Endothelial cell of umbilical vein (primary cell): ENCODE data around the gene TRMT112. TPM values are rescaled to one million over a fixed set of nuclear protein-coding genes. Genes with fewer than 3 reads are reported as not detected.

Source experiments
- BruUV-seq: library from RNA; stranded (reverse); fragments of 400-500 nt; replicated peaks from 2 replicates; lab custom pipeline; 2021; lab: Mats Ljungman, UMichigan
- CTCF ChIA-PET: fragments of 300-600, 350-600 bp; sonication (Branson Sonifier 250); formaldehyde crosslinking; loops from one replicate; lab custom pipeline; 2021; ENCODE audit warnings: antibody characterized with exemption, inconsistent platforms; lab: Charles Lee
- POLR2A ChIA-PET: fragments of 300-600, 350-600 bp; sonication (Branson Sonifier 250); formaldehyde crosslinking; loops from one replicate; lab custom pipeline; 2021; ENCODE audit warnings: antibody characterized with exemption, inconsistent platforms; lab: Charles Lee
- DNase-seq: peaks from one replicate; pipeline ENCODE4 v3.0.0-alpha.2; 2011; ENCODE audit warnings: low read depth, low spot score
- FAIRE-seq: peaks from 2 replicates; lab custom pipeline; 2011; peaks lifted over from hg19 to GRCh38; lab: Jason Lieb, UNC
- H2AFZ ChIP-seq: 2 replicates; pipeline ENCODE4 v1.6.0; 2012; ENCODE audit warnings: low read depth, low read length, control low read depth, inconsistent platforms
- H3K27ac ChIP-seq: 2 replicates; pipeline ENCODE4 v1.5.1; 2011; ENCODE audit warnings: low read depth, mild to moderate bottlenecking, control low read depth, low read length, moderate library complexity; ENCODE audit not compliant: insufficient read depth
- H3K27me3 ChIP-seq, 2 experiments: 2 replicates each; pipeline versions ENCODE4 v1.6.0 to v1.6.1; 2011; ENCODE audit warnings: low read length in 2 of 2, mixed read lengths in 1 of 2; ENCODE audit not compliant: control insufficient read depth in 2 of 2, insufficient read depth in 2 of 2
- H3K36me3 ChIP-seq, 2 experiments: 2 replicates in 1 of 2; 3 replicates in 1 of 2; pipeline ENCODE4 v1.5.1; 2011; ENCODE audit warnings: low read length in 2 of 2, mild to moderate bottlenecking in 1 of 2, moderate library complexity in 1 of 2; ENCODE audit not compliant: control insufficient read depth in 2 of 2, insufficient read depth in 2 of 2; ENCODE audit errors: extremely low read depth in 1 of 2
- H3K4me1 ChIP-seq: 3 replicates; pipeline ENCODE4 v1.5.1; 2011; ENCODE audit warnings: mild to moderate bottlenecking, low read length; ENCODE audit not compliant: control insufficient read depth, insufficient read depth; ENCODE audit errors: extremely low read depth
- H3K4me2 ChIP-seq: 2 replicates; pipeline ENCODE4 v1.6.1; 2011; ENCODE audit warnings: low read length, control low read depth, mixed read lengths; ENCODE audit not compliant: insufficient read depth
- H3K4me3 ChIP-seq, 3 experiments: fragments of 200-600 bp in 1 of 3; sonication (generic), shearing (Covaris generic) in 1 of 3; replicated peaks in 1 of 3; 2 replicates each; pipeline ENCODE4 v1.5.1; 2011 to 2016; ENCODE audit warnings: control low read depth in 3 of 3, low read length in 3 of 3, mild to moderate bottlenecking in 2 of 3, inconsistent platforms in 1 of 3, low read depth in 1 of 3, moderate library complexity in 1 of 3; ENCODE audit not compliant: insufficient read depth in 1 of 3
- H3K79me2 ChIP-seq: 2 replicates; pipeline ENCODE4 v1.6.0; 2012; ENCODE audit warnings: low read length, inconsistent platforms; ENCODE audit not compliant: control insufficient read depth, insufficient read depth
- H3K9ac ChIP-seq: replicated peaks from 2 replicates; pipeline ENCODE3; 2011; ENCODE audit warnings: low read length, control low read depth; ENCODE audit not compliant: insufficient read depth; ENCODE audit errors: extremely low read depth
- H3K9me1 ChIP-seq: replicated peaks from 3 replicates; pipeline ENCODE4 v1.6.0; 2011; ENCODE audit warnings: mild to moderate bottlenecking, low read length; ENCODE audit not compliant: control insufficient read depth, insufficient read depth; ENCODE audit errors: extremely low read depth
- H3K9me3 ChIP-seq: replicated peaks from 2 replicates; pipeline ENCODE4 v1.5.1; 2012; ENCODE audit warnings: low read length, inconsistent platforms; ENCODE audit not compliant: control insufficient read depth, insufficient read depth
- H4K20me1 ChIP-seq: replicated peaks from 2 replicates; pipeline ENCODE3; 2011; ENCODE audit warnings: mild to moderate bottlenecking, low read length; ENCODE audit not compliant: control insufficient read depth, insufficient read depth; ENCODE audit errors: extremely low read depth
- EZH2 ChIP-seq: IDR thresholded peaks from 2 replicates; pipeline ENCODE4 v1.6.1; 2012; ENCODE audit warnings: borderline replicate concordance, low read depth, mild to moderate bottlenecking, moderate library complexity, low read length, inconsistent platforms; ENCODE audit not compliant: severe bottlenecking
- FOS ChIP-seq: IDR thresholded peaks from 2 replicates; pipeline ENCODE4 v1.6.1; 2011; ENCODE audit warnings: mild to moderate bottlenecking, low read length, moderate library complexity, borderline replicate concordance; ENCODE audit not compliant: insufficient read depth
- GATA2 ChIP-seq: IDR thresholded peaks from 2 replicates; pipeline ENCODE4 v1.7.0; 2011; ENCODE audit warnings: low read depth, mild to moderate bottlenecking, moderate library complexity, mixed read lengths, low read length; ENCODE audit not compliant: insufficient read length, insufficient read depth
- JUN ChIP-seq: IDR thresholded peaks from 2 replicates; pipeline ENCODE4 v1.6.1; 2011; ENCODE audit warnings: borderline replicate concordance, low read depth; ENCODE audit not compliant: insufficient read length, insufficient read depth
- MYC ChIP-seq: IDR thresholded peaks from one replicate; pipeline ENCODE4 v1.6.1; 2011; ENCODE audit warnings: mild to moderate bottlenecking, low read depth, low read length
- POLR2A ChIP-seq: IDR thresholded peaks from 2 replicates; pipeline ENCODE4 v1.6.1; 2012; ENCODE audit warnings: low read depth, mild to moderate bottlenecking, control low read depth, low read length
- POLR2AphosphoS5 ChIP-seq: IDR thresholded peaks from 2 replicates; pipeline ENCODE4 v1.6.1; 2012; ENCODE audit warnings: low read depth, mild to moderate bottlenecking, control low read depth, low read length, moderate library complexity; ENCODE audit not compliant: insufficient read depth
- dilution Hi-C: fragments of 300-500 bp; cut with MboI; formaldehyde crosslinking; loops from one replicate; pipeline ENCODE4 v1.15.0; 2019; ENCODE audit warnings: low sequenced_read_pairs; ENCODE audit not compliant: extremely low pct_ligation_motif_present
- intact Hi-C: fragments of 100-400 bp; cut with micrococcal nuclease; formaldehyde crosslinking; loops from one replicate; pipeline ENCODE4 v1.10.0; 2022
- polyA plus RNA-seq, 4 experiments: library from polyadenylated mRNA; depleted of rRNA in 3 of 4; stranded (reverse) in 3 of 4; unstranded in 1 of 4; fragments of >200 nt; gene quantifications; 2 replicates each; pipeline versions ENCODE4 v1.2.1 to v1.2.3, GENCODE V29; 2011 to 2012; ENCODE audit warnings: missing spikeins in 1 of 4
- total RNA-seq: library from RNA; stranded (reverse); gene quantifications from 2 replicates; pipeline ENCODE4 v1.2.3, GENCODE V29; 2021
- TF ChIP-seq, protein P1 (sequence below): IDR thresholded peaks from 2 replicates; pipeline ENCODE4 v1.6.1; 2011; ENCODE audit not compliant: insufficient read depth, insufficient read length
- TF ChIP-seq, protein P2 (sequence below), 2 donors: IDR thresholded peaks; 1 replicate in 1 of 2; 2 replicates in 1 of 2; pipeline ENCODE4 v1.5.1; 2011; ENCODE audit warnings: low read length in 2 of 2, mild to moderate bottlenecking in 2 of 2, moderate library complexity in 2 of 2, control low read depth in 1 of 2, inconsistent platforms in 1 of 2, low read depth in 1 of 2; ENCODE audit not compliant: insufficient read depth in 1 of 2; ENCODE audit errors: extremely low read depth in 1 of 2

TRMT112 gene
- total and polyA plus RNA-seq, 2 donors (not counting 3 experiments of a cell fraction or from before 2014, with no cell fraction given): 195 to 575 TPM

DNA sequence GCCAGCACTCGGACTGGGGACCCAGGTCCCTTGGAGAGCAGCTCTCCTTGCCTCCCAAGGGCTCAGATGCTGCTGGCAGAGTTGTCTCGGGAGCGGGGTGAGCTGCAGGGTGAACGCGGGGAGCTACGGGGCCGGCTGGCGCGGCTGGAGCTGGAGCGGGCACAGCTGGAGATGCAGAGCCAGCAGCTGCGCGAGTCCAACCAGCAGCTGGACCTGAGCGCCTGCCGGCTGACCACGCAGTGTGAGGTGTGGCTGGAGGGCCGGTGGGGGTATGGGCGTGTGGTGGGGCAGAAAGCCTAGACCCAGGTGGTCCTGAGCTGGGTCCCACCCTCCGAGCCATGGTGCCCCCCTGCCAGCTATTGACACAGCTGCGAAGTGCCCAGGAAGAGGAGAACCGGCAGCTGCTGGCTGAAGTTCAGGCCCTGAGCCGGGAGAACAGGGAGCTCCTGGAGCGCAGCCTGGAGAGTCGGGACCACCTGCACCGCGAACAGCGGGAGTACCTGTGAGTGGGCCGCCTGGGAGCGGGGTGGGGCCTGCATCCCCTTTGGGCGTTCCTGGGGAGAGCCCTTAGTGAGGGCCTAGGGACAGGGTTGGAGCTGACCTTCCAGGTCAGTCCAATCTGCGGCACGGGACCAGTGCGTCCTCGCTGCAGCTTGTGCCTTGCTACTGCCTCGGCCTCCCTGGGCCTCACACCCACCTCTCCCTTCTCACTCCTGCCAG is 35.8 kb upstream of the TRMT112 start:
- TF ChIP-seq GATA2: no peak
- TF ChIP-seq POLR2A: no peak
- no peak for TF ChIP-seq MYC
- no peak for TF ChIP-seq EZH2
- no peak for TF ChIP-seq POLR2AphosphoS5
- TF ChIP-seq JUN: no peak
- no peak for TF ChIP-seq FOS
- TF ChIP-seq, protein P1, sequence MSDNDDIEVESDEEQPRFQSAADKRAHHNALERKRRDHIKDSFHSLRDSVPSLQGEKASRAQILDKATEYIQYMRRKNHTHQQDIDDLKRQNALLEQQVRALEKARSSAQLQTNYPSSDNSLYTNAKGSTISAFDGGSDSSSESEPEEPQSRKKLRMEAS: no peak
- TF ChIP-seq, protein P2, sequence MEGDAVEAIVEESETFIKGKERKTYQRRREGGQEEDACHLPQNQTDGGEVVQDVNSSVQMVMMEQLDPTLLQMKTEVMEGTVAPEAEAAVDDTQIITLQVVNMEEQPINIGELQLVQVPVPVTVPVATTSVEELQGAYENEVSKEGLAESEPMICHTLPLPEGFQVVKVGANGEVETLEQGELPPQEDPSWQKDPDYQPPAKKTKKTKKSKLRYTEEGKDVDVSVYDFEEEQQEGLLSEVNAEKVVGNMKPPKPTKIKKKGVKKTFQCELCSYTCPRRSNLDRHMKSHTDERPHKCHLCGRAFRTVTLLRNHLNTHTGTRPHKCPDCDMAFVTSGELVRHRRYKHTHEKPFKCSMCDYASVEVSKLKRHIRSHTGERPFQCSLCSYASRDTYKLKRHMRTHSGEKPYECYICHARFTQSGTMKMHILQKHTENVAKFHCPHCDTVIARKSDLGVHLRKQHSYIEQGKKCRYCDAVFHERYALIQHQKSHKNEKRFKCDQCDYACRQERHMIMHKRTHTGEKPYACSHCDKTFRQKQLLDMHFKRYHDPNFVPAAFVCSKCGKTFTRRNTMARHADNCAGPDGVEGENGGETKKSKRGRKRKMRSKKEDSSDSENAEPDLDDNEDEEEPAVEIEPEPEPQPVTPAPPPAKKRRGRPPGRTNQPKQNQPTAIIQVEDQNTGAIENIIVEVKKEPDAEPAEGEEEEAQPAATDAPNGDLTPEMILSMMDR (IDR thresholded peaks at IDR 0.05; ENCODE audit: extremely low read depth in 1 of 2, insufficient read depth in 1 of 2, low read depth in 1 of 2, low read length in 2 of 2): no peak
- dilution Hi-C loops: no loop called here
- Histone ChIP-seq H4K20me1 (no peaks in the 10 kb centered on the region), H3K9me1 (no peaks in the 10 kb centered on the region), H3K9ac (no peak overlapping the region), H3K4me3 (no peak overlapping the region), H3K27ac (no peak overlapping the region), H3K4me2 (no peak overlapping the region), H2AFZ (no peak overlapping the region), H3K9me3 (no peaks in the 10 kb centered on the region), H3K79me2 (no peaks in the 10 kb centered on the region), H3K36me3 (no peaks in the 10 kb centered on the region), H3K4me1 (peaks cover 12% of the 10 kb centered on the region), H3K27me3 (no peaks in the 10 kb centered on the region)
- DNase-seq (no peak), FAIRE-seq (no peak)
- intact Hi-C loops: no loop called here
- ChIA-PET POLR2A (interaction anchor here (1.0 kb wide), 1 partner anchor 11 kb away, joined by 3 read pairs; no protein-coding TSS in a partner anchor), CTCF (interaction anchor here (0.8 to 5.5 kb wide), 8 partner anchors 8 to 147 kb away, joined by 3 to 72 read pairs (median 8); partner anchors contain the start of genes FERMT3, PRDX5 and TRMT112)
- no TSS peak for BruUV-seq
